Hepatocyte (in vitro differentiated cells): ENCODE measurements around the gene VRK3. TPM values are rescaled to one million over a fixed set of nuclear protein-coding genes. Genes with fewer than 3 reads are reported as not detected.

Experiments used
- DNase-seq: peaks from one replicate; pipeline ENCODE4 v3.0.0-alpha.2; 2016; ENCODE audit warnings: low spot score
- H2AFZ ChIP-seq: fragments of 200-600 bp; sonication (generic); 2 replicates; pipeline ENCODE4 v1.6.0; 2016; ENCODE audit warnings: antibody characterized with exemption, mild to moderate bottlenecking
- H3K27ac ChIP-seq: fragments of 200-600 bp; sonication (generic); 2 replicates; pipeline ENCODE4 v1.5.1; 2016; ENCODE audit warnings: mild to moderate bottlenecking
- H3K27me3 ChIP-seq: fragments of 200-600 bp; sonication (generic); 2 replicates; pipeline ENCODE4 v1.6.1; 2016
- H3K36me3 ChIP-seq: fragments of 200-600 bp; sonication (generic); replicated peaks from 2 replicates; pipeline ENCODE4 v1.5.1; 2016; ENCODE audit warnings: low read depth; ENCODE audit not compliant: insufficient read depth
- H3K4me1 ChIP-seq: fragments of 200-600 bp; sonication (generic); 2 replicates; pipeline ENCODE4 v1.5.1; 2016; ENCODE audit warnings: mild to moderate bottlenecking, moderate library complexity; ENCODE audit not compliant: insufficient read depth
- H3K4me2 ChIP-seq: fragments of 200-600 bp; sonication (generic); 2 replicates; pipeline ENCODE4 v1.6.0; 2016
- H3K4me3 ChIP-seq: fragments of 200-600 bp; sonication (generic); 2 replicates; pipeline ENCODE4 v1.5.1; 2016; ENCODE audit warnings: mild to moderate bottlenecking
- H3K79me2 ChIP-seq: fragments of 200-600 bp; sonication (generic); 2 replicates; pipeline ENCODE4 v1.6.0; 2017; ENCODE audit warnings: mild to moderate bottlenecking
- H3K9me2 ChIP-seq: fragments of 200-600 bp; sonication (generic); replicated peaks from 2 replicates; pipeline ENCODE4 v1.6.0; 2017; ENCODE audit warnings: mild to moderate bottlenecking; ENCODE audit not compliant: insufficient read depth
- H3K9me3 ChIP-seq: fragments of 200-600 bp; sonication (generic); 2 replicates; pipeline ENCODE4 v1.5.1; 2016; ENCODE audit warnings: low read depth, mild to moderate bottlenecking
- H4K20me1 ChIP-seq: fragments of 200-600 bp; sonication (generic); 2 replicates; pipeline ENCODE4 v1.6.0; 2016; ENCODE audit warnings: mild to moderate bottlenecking; ENCODE audit not compliant: insufficient read depth, poor library complexity, severe bottlenecking
- CTCF ChIP-seq: fragments of 200-600 bp; sonication (generic); IDR thresholded peaks from 2 replicates; pipeline ENCODE4 v1.5.1; 2016; ENCODE audit warnings: antibody characterized with exemption, mild to moderate bottlenecking; ENCODE audit not compliant: poor library complexity
- EZH2 ChIP-seq: fragments of 200-600 bp; sonication (generic); IDR thresholded peaks from 2 replicates; pipeline ENCODE4 v1.6.1; 2016; ENCODE audit warnings: antibody characterized with exemption, mild to moderate bottlenecking, borderline replicate concordance
- EZH2phosphoT487 ChIP-seq: fragments of 200-600 bp; sonication (generic); IDR thresholded peaks from one replicate; pipeline ENCODE4 v1.6.1; 2018; ENCODE audit warnings: antibody characterized with exemption, mild to moderate bottlenecking, low read depth, moderate library complexity; ENCODE audit not compliant: unreplicated experiment, severe bottlenecking
- WGBS: methylation state at CpG from one replicate; pipeline ENCODE4 v1.1.6; 2016; ENCODE audit warnings: low lambda C conversion rate; ENCODE audit errors: missing lambda C conversion rate; 5-methylcytosine and 5-hydroxymethylcytosine counted together
- polyA plus RNA-seq: library from polyadenylated mRNA; unstranded; fragments of >200 nt; fragmentation: Nextera tagmentation; extraction: Ambion mirVana; gene quantifications from 2 replicates; pipeline ENCODE4 v1.2.1, GENCODE V29; 2016
- total RNA-seq: library from RNA; depleted of rRNA; stranded (reverse); fragments of >200 nt; gene quantifications from 2 replicates; pipeline ENCODE4 v1.2.3, GENCODE V29; 2014

The VRK3 gene
- total and polyA plus RNA-seq, 2 experiments from 2014 or later, result 39.7 to 42.3 TPM

GRCh38 chr19:50001775-50002174 lies 23.4 kb downstream of the VRK3 start:
- no peak for DNase-seq
- Histone ChIP-seq H3K4me1 (no peaks in the 10 kb centered on the region), H3K27me3 (no peaks in the 10 kb centered on the region), H3K9me2 (no peaks in the 10 kb centered on the region), H3K27ac (no peak overlapping the region), H3K36me3 (no peaks in the 10 kb centered on the region), H3K9me3 (no peaks in the 10 kb centered on the region), H2AFZ (no peak overlapping the region), H3K4me3 (no peak overlapping the region), H3K79me2 (no peaks in the 10 kb centered on the region), H4K20me1 (no peaks in the 10 kb centered on the region), H3K4me2 (no peak overlapping the region)
- 97% methylated on average over 8 of the region's 8 CpGs for whole genome bisulfite sequencing
- no peak for TF ChIP-seq EZH2phosphoT487
- TF ChIP-seq EZH2, result no peak
- no peak for TF ChIP-seq CTCF

- H3K36me3 ChIP-seq, result no peaks in the 10 kb centered on the region
- H4K20me1 ChIP-seq, result no peaks in the 10 kb centered on the region
- DNase-seq, result no peak
- no peaks in the 10 kb centered on the region for H3K9me3 ChIP-seq
- no peaks in the 10 kb centered on the region for H3K4me1 ChIP-seq
- H2AFZ ChIP-seq, result no peak overlapping the region
- H3K4me3 ChIP-seq, result no peak overlapping the region
- no peaks in the 10 kb centered on the region for H3K9me2 ChIP-seq
- H3K27ac ChIP-seq, result no peak overlapping the region
- H3K27me3 ChIP-seq, result no peaks in the 10 kb centered on the region
- no peak overlapping the region for H3K4me2 ChIP-seq
- 95% methylated on average over 16 of the region's 16 CpGs for WGBS
- no peak for TF ChIP-seq EZH2phosphoT487
- TF ChIP-seq CTCF, result no peak
- no peak for TF ChIP-seq EZH2
- H3K79me2 ChIP-seq, result no peaks in the 10 kb centered on the region
Observed at GRCh38 chr19:50000841-50001557, 24.2 kb downstream of the VRK3 start.

- no peaks in the 10 kb centered on the region for H3K4me1 ChIP-seq
- H3K4me2 ChIP-seq, result no peak overlapping the region
- H3K27me3 ChIP-seq, result no peaks in the 10 kb centered on the region
- H3K27ac ChIP-seq, result no peak overlapping the region
- no peaks in the 10 kb centered on the region for H3K9me3 ChIP-seq
- 95% methylated on average over 20 of the region's 20 CpGs for whole genome bisulfite sequencing
- H3K36me3 ChIP-seq, result no peaks in the 10 kb centered on the region
- H3K4me3 ChIP-seq, result no peak overlapping the region
- no peaks in the 10 kb centered on the region for H3K9me2 ChIP-seq
- no peaks in the 10 kb centered on the region for H3K79me2 ChIP-seq
- H2AFZ ChIP-seq, result no peak overlapping the region
- no peaks in the 10 kb centered on the region for H4K20me1 ChIP-seq
- DNase-seq, result no peak
- TF ChIP-seq CTCF, result no peak
- TF ChIP-seq EZH2phosphoT487, result no peak
- TF ChIP-seq EZH2, result no peak
Observed at GRCh38 chr19:50000038-50000840, 24.9 kb downstream of the VRK3 start.
